ENCODE results near the gene GPC6.
A peak's percentile ranks its signal among the peaks of the same experiment; 100 is the strongest.

GPC6 gene

DNA sequence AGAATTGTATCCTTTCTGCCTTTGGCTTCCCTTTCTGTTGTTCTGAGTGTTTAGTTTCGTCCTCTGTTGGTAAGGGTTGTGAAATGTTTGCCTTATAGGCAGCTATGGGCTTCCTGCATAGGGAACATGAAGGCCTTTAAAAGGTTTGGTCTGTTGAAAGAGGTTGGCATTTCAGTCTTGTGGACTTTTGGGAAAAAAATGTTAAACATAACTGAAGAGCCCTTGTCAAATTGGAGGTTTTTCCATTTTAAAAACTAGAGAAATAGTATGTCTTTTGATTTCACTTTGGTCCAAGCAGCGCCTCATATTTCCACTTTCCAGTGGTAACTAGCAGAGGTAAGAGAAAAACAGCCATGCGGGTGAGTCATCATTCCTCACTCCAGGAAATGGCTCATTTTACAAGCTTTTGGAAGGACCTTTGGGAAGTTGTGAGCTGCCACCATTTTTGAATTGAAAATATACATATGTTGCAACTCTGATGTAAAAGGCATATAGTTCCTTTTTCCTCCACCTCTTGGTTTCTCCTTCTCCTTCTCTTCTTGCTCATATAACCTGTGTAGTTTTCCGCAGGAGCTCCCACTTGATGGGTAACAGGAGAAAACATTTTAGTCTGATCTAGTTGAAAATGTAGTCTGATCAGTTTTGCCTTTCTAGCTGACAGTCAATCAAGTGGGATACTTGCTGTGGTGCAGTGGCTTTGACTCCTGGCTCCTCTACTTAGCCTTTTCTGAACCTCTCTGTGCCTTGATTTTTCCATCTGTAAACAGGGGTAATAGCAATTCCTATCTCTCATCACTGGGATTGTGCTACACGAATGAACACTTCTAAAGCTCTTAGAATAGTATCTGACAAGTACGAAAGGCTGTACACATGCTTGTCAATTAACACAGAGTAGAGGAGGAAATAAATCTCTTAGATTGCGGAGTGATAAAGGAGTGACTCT lies 23.0 kb downstream of the GPC6 start:
- TF ChIP-seq CTBP1 (IDR thresholded peaks at IDR 0.05; ENCODE audit: borderline replicate concordance) = no peak
- TF ChIP-seq TARDBP (IDR thresholded peaks at IDR 0.05) = no peak
- TF ChIP-seq ARNT (IDR thresholded peaks at IDR 0.05) = no peak
- TF ChIP-seq FOXA1 (IDR thresholded peaks at IDR 0.05) = no peak
- TF ChIP-seq ELF4 (IDR thresholded peaks at IDR 0.05) = no peak; the same call in 1 of the 2 replicates
- TF ChIP-seq BHLHE40 (IDR thresholded peaks at IDR 0.05; ENCODE audit: borderline replicate concordance) = no peak
- TF ChIP-seq L3MBTL2 (conservative IDR thresholded peaks at IDR 0.05) = no peak
- no peak for TF ChIP-seq SUZ12 (IDR thresholded peaks at IDR 0.05)
- TF ChIP-seq SP1 (IDR thresholded peaks at IDR 0.05) = no peak
- TF ChIP-seq ZNF384 (IDR thresholded peaks at IDR 0.05) = no peak
- no peak for TF ChIP-seq LEF1 (IDR thresholded peaks at IDR 0.05; ENCODE audit: borderline replicate concordance)
- no peak for TF ChIP-seq NFRKB (IDR thresholded peaks at IDR 0.05)
- TF ChIP-seq FOXM1 (IDR thresholded peaks at IDR 0.05; ENCODE audit: borderline replicate concordance) = no peak
- peak; percentile 46 for DNase-seq (ENCODE audit: extremely low spot score)
- ChIA-PET POLR2A (interaction anchor here (0.8 to 2.5 kb wide), 3 partner anchors 8 to 23 kb away, joined by 3 to 10 read pairs (median 8); partner anchors contain the start of gene GPC6), CTCF (interaction anchor here (0.6 to 1.4 kb wide), 5 partner anchors 18 to 154 kb away, joined by 3 to 5 read pairs (median 4); no protein-coding TSS in a partner anchor)

DNA sequence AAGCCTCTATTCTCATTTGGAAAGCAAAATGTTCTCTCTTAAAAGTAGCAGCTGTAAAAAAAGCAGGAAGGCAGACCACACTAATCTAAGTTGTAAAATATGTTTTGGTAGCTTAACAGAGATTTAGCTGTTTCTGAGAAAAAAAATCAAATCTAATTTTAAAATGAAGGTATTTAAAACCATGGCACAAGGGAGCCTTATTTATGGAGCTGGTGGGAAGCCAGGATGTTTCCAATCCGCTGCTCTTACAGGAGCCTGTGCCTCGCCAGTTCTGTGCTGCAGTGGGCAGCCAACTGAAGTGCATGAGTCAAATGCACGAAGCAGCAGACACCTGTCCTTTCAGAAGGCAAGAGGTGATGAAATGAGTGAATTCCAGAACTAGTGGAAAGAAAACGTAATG lies 28.2 kb downstream of the GPC6 start:
- no peak for DNase-seq (ENCODE audit: extremely low spot score)
- ChIA-PET CTCF (interaction anchor here (0.6 kb wide), 1 partner anchor 8 kb away, joined by 3 read pairs; no protein-coding TSS in a partner anchor), POLR2A (no interaction called here)
- TF ChIP-seq TARDBP (IDR thresholded peaks at IDR 0.05) (no peak), ELF4 (IDR thresholded peaks at IDR 0.05) (no peak), FOXM1 (IDR thresholded peaks at IDR 0.05; ENCODE audit: borderline replicate concordance) (no peak), FOXA1 (IDR thresholded peaks at IDR 0.05) (no peak), NFRKB (IDR thresholded peaks at IDR 0.05) (no peak), HDGF (IDR thresholded peaks at IDR 0.05; ENCODE audit: borderline replicate concordance) (no peak), ZNF384 (IDR thresholded peaks at IDR 0.05) (no peak), FOXK2 (IDR thresholded peaks at IDR 0.05) (no peak), ARNT (IDR thresholded peaks at IDR 0.05) (no peak), BHLHE40 (IDR thresholded peaks at IDR 0.05; ENCODE audit: borderline replicate concordance) (no peak), SP1 (IDR thresholded peaks at IDR 0.05) (no peak), LEF1 (IDR thresholded peaks at IDR 0.05; ENCODE audit: borderline replicate concordance) (no peak), SUZ12 (IDR thresholded peaks at IDR 0.05) (no peak), L3MBTL2 (conservative IDR thresholded peaks at IDR 0.05) (no peak), CTBP1 (IDR thresholded peaks at IDR 0.05; ENCODE audit: borderline replicate concordance) (no peak)
- TF ChIP-seq, protein P1, sequence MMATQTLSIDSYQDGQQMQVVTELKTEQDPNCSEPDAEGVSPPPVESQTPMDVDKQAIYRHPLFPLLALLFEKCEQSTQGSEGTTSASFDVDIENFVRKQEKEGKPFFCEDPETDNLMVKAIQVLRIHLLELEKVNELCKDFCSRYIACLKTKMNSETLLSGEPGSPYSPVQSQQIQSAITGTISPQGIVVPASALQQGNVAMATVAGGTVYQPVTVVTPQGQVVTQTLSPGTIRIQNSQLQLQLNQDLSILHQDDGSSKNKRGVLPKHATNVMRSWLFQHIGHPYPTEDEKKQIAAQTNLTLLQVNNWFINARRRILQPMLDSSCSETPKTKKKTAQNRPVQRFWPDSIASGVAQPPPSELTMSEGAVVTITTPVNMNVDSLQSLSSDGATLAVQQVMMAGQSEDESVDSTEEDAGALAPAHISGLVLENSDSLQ (IDR thresholded peaks at IDR 0.05) = no peak

DNA sequence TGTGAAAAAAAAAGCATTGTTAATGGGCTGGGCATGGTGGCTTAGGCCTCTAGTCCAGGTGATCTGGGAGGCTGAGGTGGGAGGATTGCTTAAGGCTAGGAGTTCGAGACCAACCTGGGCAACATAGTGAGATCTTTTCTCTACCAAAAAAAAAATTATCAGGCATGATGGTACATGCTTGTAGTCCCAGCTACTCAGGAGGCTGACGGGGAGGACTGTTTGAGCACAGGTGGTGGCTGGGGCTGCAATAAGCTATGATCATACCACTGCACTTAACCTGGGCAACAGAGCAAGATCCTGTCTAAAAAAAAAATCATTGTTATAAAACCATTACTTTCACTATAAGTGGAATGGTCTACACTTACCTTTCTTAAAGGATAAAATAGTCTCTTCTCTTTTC lies 30.4 kb downstream of the GPC6 start:
- POLR2A ChIA-PET = no interaction called here

DNA sequence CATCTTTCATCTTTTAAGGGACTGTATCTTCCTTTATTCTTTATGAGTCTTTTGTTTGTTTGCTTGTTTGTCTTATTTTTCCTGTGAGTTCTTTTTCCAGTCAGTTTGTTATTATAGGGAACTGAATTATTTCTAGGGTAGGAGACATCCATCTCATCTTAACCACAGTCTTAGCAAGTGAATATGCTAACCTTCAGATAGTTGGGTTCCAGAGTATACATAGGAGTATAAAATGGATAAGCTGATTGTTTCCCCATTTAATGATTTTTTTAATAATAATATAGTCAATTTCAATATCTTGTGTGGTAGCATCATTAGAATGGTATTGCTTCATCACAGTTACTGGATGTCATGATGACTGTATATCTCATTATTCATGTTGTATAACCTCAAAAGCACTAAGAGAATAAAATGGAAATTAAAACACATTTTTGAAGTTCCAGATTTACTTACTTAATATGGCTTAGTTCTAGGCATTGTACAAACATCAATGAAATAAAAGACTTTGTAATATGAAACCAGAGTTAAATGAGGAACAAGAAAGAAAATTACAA lies 33.0 kb downstream of the GPC6 start:
- TF ChIP-seq ARNT (IDR thresholded peaks at IDR 0.05) (no peak), CTBP1 (IDR thresholded peaks at IDR 0.05; ENCODE audit: borderline replicate concordance) (no peak), FOXM1 (IDR thresholded peaks at IDR 0.05; ENCODE audit: borderline replicate concordance) (no peak), ZNF384 (IDR thresholded peaks at IDR 0.05) (no peak), SUZ12 (IDR thresholded peaks at IDR 0.05) (no peak), L3MBTL2 (conservative IDR thresholded peaks at IDR 0.05) (no peak), LEF1 (IDR thresholded peaks at IDR 0.05; ENCODE audit: borderline replicate concordance) (no peak), SP1 (IDR thresholded peaks at IDR 0.05) (no peak), NFRKB (IDR thresholded peaks at IDR 0.05) (no peak), FOXK2 (IDR thresholded peaks at IDR 0.05) (no peak), TARDBP (IDR thresholded peaks at IDR 0.05) (no peak), ELF4 (IDR thresholded peaks at IDR 0.05) (no peak), HDGF (IDR thresholded peaks at IDR 0.05; ENCODE audit: borderline replicate concordance) (no peak), BHLHE40 (IDR thresholded peaks at IDR 0.05; ENCODE audit: borderline replicate concordance) (no peak), FOXA1 (IDR thresholded peaks at IDR 0.05) (no peak)
- TF ChIP-seq, protein P1 (IDR thresholded peaks at IDR 0.05) = no peak
- ChIA-PET POLR2A (no interaction called here), CTCF (interaction anchor here (1.2 kb wide), 1 partner anchor 8 kb away, joined by 3 read pairs; no protein-coding TSS in a partner anchor)
- DNase-seq (ENCODE audit: extremely low spot score) = no peak

More for the DNA sequence above, 30.4 kb downstream of the GPC6 start:
- TF ChIP-seq HDGF (IDR thresholded peaks at IDR 0.05; ENCODE audit: borderline replicate concordance) (no peak), SP1 (IDR thresholded peaks at IDR 0.05) (no peak), CTBP1 (IDR thresholded peaks at IDR 0.05; ENCODE audit: borderline replicate concordance) (no peak), FOXM1 (IDR thresholded peaks at IDR 0.05; ENCODE audit: borderline replicate concordance) (no peak), ZNF384 (IDR thresholded peaks at IDR 0.05) (no peak), L3MBTL2 (conservative IDR thresholded peaks at IDR 0.05) (no peak), TARDBP (IDR thresholded peaks at IDR 0.05) (no peak), NFRKB (IDR thresholded peaks at IDR 0.05) (no peak), SUZ12 (IDR thresholded peaks at IDR 0.05) (no peak), BHLHE40 (IDR thresholded peaks at IDR 0.05; ENCODE audit: borderline replicate concordance) (no peak), ELF4 (IDR thresholded peaks at IDR 0.05) (no peak), FOXK2 (IDR thresholded peaks at IDR 0.05) (no peak), ARNT (IDR thresholded peaks at IDR 0.05) (no peak), FOXA1 (IDR thresholded peaks at IDR 0.05) (no peak), LEF1 (IDR thresholded peaks at IDR 0.05; ENCODE audit: borderline replicate concordance) (no peak)
- TF ChIP-seq, protein P1 (IDR thresholded peaks at IDR 0.05) = no peak
- CTCF ChIA-PET = no interaction called here
- DNase-seq (ENCODE audit: extremely low spot score) = no peak

DNA sequence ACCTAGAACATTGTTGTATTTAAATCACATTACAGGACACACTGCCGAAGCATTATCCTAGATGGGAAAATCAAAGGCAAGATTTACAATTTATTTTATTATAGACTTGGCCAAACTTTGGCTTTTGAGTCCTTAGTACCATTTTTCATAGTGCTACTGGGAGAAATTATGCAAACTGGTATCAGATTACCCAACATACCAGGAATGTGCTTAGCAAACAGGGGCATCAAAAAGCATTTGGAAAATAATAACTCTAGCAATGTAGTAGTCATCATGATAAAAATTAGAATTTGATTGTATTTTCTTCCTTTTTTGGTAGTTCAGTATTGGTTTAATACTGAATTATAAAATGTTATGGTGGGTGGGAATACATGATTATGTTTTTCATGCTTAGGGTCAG lies 34.0 kb downstream of the GPC6 start:
- POLR2A ChIA-PET = no interaction called here

More for the DNA sequence above, 34.0 kb downstream of the GPC6 start:
- no peak for DNase-seq (ENCODE audit: extremely low spot score)
- TF ChIP-seq L3MBTL2 (conservative IDR thresholded peaks at IDR 0.05) (no peak), ELF4 (IDR thresholded peaks at IDR 0.05) (no peak), SP1 (IDR thresholded peaks at IDR 0.05) (no peak), LEF1 (IDR thresholded peaks at IDR 0.05; ENCODE audit: borderline replicate concordance) (no peak), FOXA1 (IDR thresholded peaks at IDR 0.05) (peak; percentile 10; the same call in 1 of the 2 replicates), FOXK2 (IDR thresholded peaks at IDR 0.05) (no peak), HDGF (IDR thresholded peaks at IDR 0.05; ENCODE audit: borderline replicate concordance) (no peak), CTBP1 (IDR thresholded peaks at IDR 0.05; ENCODE audit: borderline replicate concordance) (no peak)
- TF ChIP-seq, protein P1 (IDR thresholded peaks at IDR 0.05) = no peak
- CTCF ChIA-PET = interaction anchor here (0.8 kb wide), 1 partner anchor 1073 kb away, joined by 4 read pairs; no protein-coding TSS in a partner anchor
